Measurements from ENCODE around the gene ATP6V1G2.

Gene ATP6V1G2

GRCh38 chr6:31540640-31541039, 5.8 kb downstream of the ATP6V1G2 start:
- TF ChIP-seq CTCF (IDR thresholded peaks at IDR 0.05; ENCODE audit: insufficient read depth, missing control alignments), result no peak
- DNase-seq (ENCODE audit: insufficient read length, low spot score), result no peak
- FAIRE-seq, result no peak

GRCh38 chr6:31538805-31539400, 7.5 kb downstream of the ATP6V1G2 start:
- DNase-seq (ENCODE audit: insufficient read length, low spot score) (no peak), FAIRE-seq (no peak)
- no peak for TF ChIP-seq CTCF (IDR thresholded peaks at IDR 0.05; ENCODE audit: insufficient read depth, missing control alignments)

- no peak for TF ChIP-seq CTCF (IDR thresholded peaks at IDR 0.05; ENCODE audit: insufficient read depth, missing control alignments)
- FAIRE-seq (no peak), DNase-seq (ENCODE audit: insufficient read length, low spot score) (no peak)
These were observed 10.7 kb downstream of the ATP6V1G2 start for GRCh38 chr6:31535538-31536324.

GRCh38 chr6:31534521-31535040, 11.8 kb downstream of the ATP6V1G2 start:
- FAIRE-seq (no peak), DNase-seq (ENCODE audit: insufficient read length, low spot score) (no peak)
- no peak for TF ChIP-seq CTCF (IDR thresholded peaks at IDR 0.05; ENCODE audit: insufficient read depth, missing control alignments)

- no peak for FAIRE-seq
- TF ChIP-seq CTCF (IDR thresholded peaks at IDR 0.05; ENCODE audit: insufficient read depth, missing control alignments), result no peak
- no peak for DNase-seq (ENCODE audit: insufficient read length, low spot score)
These were observed 12.4 kb downstream of the ATP6V1G2 start for GRCh38 chr6:31534011-31534410.

- no peak for TF ChIP-seq CTCF (IDR thresholded peaks at IDR 0.05; ENCODE audit: insufficient read depth, missing control alignments)
- DNase-seq (ENCODE audit: insufficient read length, low spot score) (no peak), FAIRE-seq (no peak)
These were observed 13.0 kb downstream of the ATP6V1G2 start for GRCh38 chr6:31533455-31533841.
